Activated CD4-positive, alpha-beta T cell treated with anti-CD3 and anti-CD28 coated beads, Interleukin-2, amount 10 ng/mL, durations not matched to agents 7 days and 5 days (primary cell): Measurements from ENCODE around the gene TNS2. TPM values are rescaled to one million over a fixed set of nuclear protein-coding genes. Genes with fewer than 3 reads are reported as not detected.
A peak's percentile ranks its signal among the peaks of the same experiment; 100 is the strongest.

Experiments
- CTCF ChIA-PET: fragments of 350-600 bp; sonication (Branson Sonifier 250); formaldehyde crosslinking; loops from one replicate; lab custom pipeline; 2021; ENCODE audit warnings: antibody characterized with exemption; lab: Charles Lee
- POLR2A ChIA-PET: fragments of 350-600 bp; sonication (Branson Sonifier 250); formaldehyde crosslinking; loops from one replicate; lab custom pipeline; 2021; ENCODE audit warnings: antibody characterized with exemption; lab: Charles Lee
- DNase-seq: peaks from one replicate; pipeline ENCODE4 v3.0.0-alpha.2; 2020
- H3K27ac Mint-ChIP-seq: one replicate; pipeline ENCODE4 v1.8.0; 2021; ENCODE audit warnings: mild to moderate bottlenecking, moderate library complexity, mixed read lengths
- H3K27me3 Mint-ChIP-seq: one replicate; pipeline ENCODE4 v1.8.0; 2021; ENCODE audit warnings: mixed read lengths
- H3K36me3 Mint-ChIP-seq: one replicate; pipeline ENCODE4 v1.8.0; 2021; ENCODE audit warnings: low read depth, mixed read lengths
- H3K4me1 Mint-ChIP-seq: one replicate; pipeline ENCODE4 v1.8.0; 2021; ENCODE audit warnings: mixed read lengths
- H3K4me3 Mint-ChIP-seq: one replicate; pipeline ENCODE4 v1.8.0; 2021; ENCODE audit warnings: mild to moderate bottlenecking, moderate library complexity, mixed read lengths
- H3K9me3 Mint-ChIP-seq: one replicate; pipeline ENCODE4 v1.8.0; 2021; ENCODE audit warnings: mixed read lengths
- total RNA-seq, 2 experiments: library from RNA; stranded (reverse); gene quantifications; one replicate each; pipeline ENCODE4 v1.2.3, GENCODE V29; 2021

TNS2 gene
- total RNA-seq, 2 experiments from 2014 or later, result 0.92 to 1.8 TPM

GRCh38 chr12:53054112-53054878, 4.4 kb downstream of the TNS2 start:
- peak overlapping the region; percentile 91 for H3K27ac Mint-ChIP-seq
- H3K4me1 Mint-ChIP-seq, result peaks cover 16% of the 10 kb centered on the region
- peak; percentile 95 for DNase-seq
- ChIA-PET POLR2A (no interaction called here), CTCF (interaction anchor here (0.7 to 4.5 kb wide), 12 partner anchors 7 to 1878 kb away, joined by 3 to 33 read pairs (median 5); partner anchors contain the start of genes AAAS and SOAT2)
- no peaks in the 10 kb centered on the region for H3K36me3 Mint-ChIP-seq
- H3K9me3 Mint-ChIP-seq, result no peaks in the 10 kb centered on the region
- H3K4me3 Mint-ChIP-seq, result peak overlapping the region; percentile 88
- H3K27me3 Mint-ChIP-seq, result no peaks in the 10 kb centered on the region

GRCh38 chr12:53055471-53056266, 5.8 kb downstream of the TNS2 start:
- Mint-ChIP-seq H3K27me3 (no peaks in the 10 kb centered on the region), H3K9me3 (no peaks in the 10 kb centered on the region), H3K27ac (peak overlapping the region; percentile 58), H3K4me1 (peaks cover 14% of the 10 kb centered on the region), H3K36me3 (no peaks in the 10 kb centered on the region), H3K4me3 (no peak overlapping the region)
- ChIA-PET POLR2A (no interaction called here), CTCF (interaction anchor here (0.6 to 4.5 kb wide), 5 partner anchors 8 to 43 kb away, joined by 3 to 33 read pairs (median 13); no protein-coding TSS in a partner anchor)
- DNase-seq, result no peak

GRCh38 chr12:53056296-53056695, 6.4 kb downstream of the TNS2 start:
- H3K4me3 Mint-ChIP-seq, result no peak overlapping the region

GRCh38 chr12:53056901-53057300, 7.0 kb downstream of the TNS2 start:
- CTCF ChIA-PET, result interaction anchor here (1.1 to 4.5 kb wide), 4 partner anchors 9 to 22 kb away, joined by 3 to 33 read pairs (median 13); partner anchors contain the start of gene SPRYD3

More at GRCh38 chr12:53056296-53056695, 6.4 kb downstream of the TNS2 start:
- DNase-seq, result no peak
- H3K27me3 Mint-ChIP-seq, result no peaks in the 10 kb centered on the region
- CTCF ChIA-PET, result interaction anchor here (0.6 to 4.5 kb wide), 3 partner anchors 9 to 26 kb away, joined by 3 to 33 read pairs (median 20); no protein-coding TSS in a partner anchor
- no peaks in the 10 kb centered on the region for H3K9me3 Mint-ChIP-seq
- no peak overlapping the region for H3K27ac Mint-ChIP-seq
- POLR2A ChIA-PET, result interaction anchor here (1.2 kb wide), 1 partner anchor 10 kb away, joined by 14 read pairs; no protein-coding TSS in a partner anchor
- no peaks in the 10 kb centered on the region for H3K36me3 Mint-ChIP-seq
- H3K4me1 Mint-ChIP-seq, result peaks cover 14% of the 10 kb centered on the region

GRCh38 chr12:53057816-53058500, 8.1 kb downstream of the TNS2 start:
- ChIA-PET POLR2A (no interaction called here), CTCF (interaction anchor here (1.1 to 3.9 kb wide), 4 partner anchors 8 to 21 kb away, joined by 3 to 20 read pairs (median 4); partner anchors contain the start of gene SPRYD3)
- no peak for DNase-seq
- Mint-ChIP-seq H3K4me1 (peaks cover 14% of the 10 kb centered on the region), H3K4me3 (no peak overlapping the region), H3K36me3 (no peaks in the 10 kb centered on the region), H3K9me3 (no peaks in the 10 kb centered on the region), H3K27me3 (no peaks in the 10 kb centered on the region), H3K27ac (no peak overlapping the region)

More at GRCh38 chr12:53056901-53057300, 7.0 kb downstream of the TNS2 start:
- Mint-ChIP-seq H3K27ac (no peak overlapping the region), H3K9me3 (no peaks in the 10 kb centered on the region), H3K27me3 (no peaks in the 10 kb centered on the region), H3K4me1 (peaks cover 14% of the 10 kb centered on the region), H3K36me3 (no peaks in the 10 kb centered on the region), H3K4me3 (no peak overlapping the region)
- POLR2A ChIA-PET, result interaction anchor here (1.2 kb wide), 1 partner anchor 9 kb away, joined by 14 read pairs; no protein-coding TSS in a partner anchor
- no peak for DNase-seq

- no peaks in the 10 kb centered on the region for H3K36me3 Mint-ChIP-seq
- no peaks in the 10 kb centered on the region for H3K9me3 Mint-ChIP-seq
- no peak overlapping the region for H3K4me3 Mint-ChIP-seq
- no peak for DNase-seq
- H3K27ac Mint-ChIP-seq, result no peak overlapping the region
- POLR2A ChIA-PET, result no interaction called here
- H3K4me1 Mint-ChIP-seq, result peaks cover 10% of the 10 kb centered on the region
- CTCF ChIA-PET, result interaction anchor here (1.2 kb wide), 1 partner anchor 10 kb away, joined by 3 read pairs; no protein-coding TSS in a partner anchor
- no peaks in the 10 kb centered on the region for H3K27me3 Mint-ChIP-seq
Observed at GRCh38 chr12:53058674-53059433, 9.0 kb downstream of the TNS2 start.

GRCh38 chr12:53059434-53060063, 9.7 kb downstream of the TNS2 start:
- Mint-ChIP-seq H3K27me3 (no peaks in the 10 kb centered on the region), H3K9me3 (no peaks in the 10 kb centered on the region), H3K36me3 (peaks cover 2% of the 10 kb centered on the region), H3K4me1 (peaks cover 5% of the 10 kb centered on the region), H3K4me3 (no peak overlapping the region), H3K27ac (no peak overlapping the region)
- DNase-seq, result no peak
- ChIA-PET CTCF (interaction anchor here (0.6 to 1.0 kb wide), 2 partner anchors 9 to 121 kb away, joined by 3 read pairs; partner anchors contain the start of genes CSAD and ZNF740), POLR2A (no interaction called here)

- Mint-ChIP-seq H3K36me3 (peaks cover 6% of the 10 kb centered on the region), H3K9me3 (no peaks in the 10 kb centered on the region), H3K27me3 (no peaks in the 10 kb centered on the region), H3K27ac (no peak overlapping the region), H3K4me3 (no peak overlapping the region), H3K4me1 (peaks cover 2% of the 10 kb centered on the region)
- CTCF ChIA-PET, result interaction anchor here (0.6 to 1.4 kb wide), 4 partner anchors 9 to 121 kb away, joined by 3 read pairs; partner anchors contain the start of genes CSAD and ZNF740
- DNase-seq, result no peak
- POLR2A ChIA-PET, result interaction anchor here (1.2 kb wide), 1 partner anchor 19 kb away, joined by 6 read pairs; the partner anchor contains the start of gene SPRYD3
Observed at GRCh38 chr12:53060064-53060720, 10.3 kb downstream of the TNS2 start.

- Mint-ChIP-seq H3K4me3 (no peak overlapping the region), H3K27ac (no peak overlapping the region), H3K9me3 (no peaks in the 10 kb centered on the region), H3K27me3 (no peaks in the 10 kb centered on the region), H3K4me1 (peaks cover under 1% of the 10 kb centered on the region), H3K36me3 (peaks cover 8% of the 10 kb centered on the region)
- CTCF ChIA-PET, result interaction anchor here (0.6 to 6.5 kb wide), 6 partner anchors 8 to 391 kb away, joined by 3 to 99 read pairs (median 3); partner anchors contain the start of genes IGFBP6 and SOAT2
- POLR2A ChIA-PET, result interaction anchor here (1.2 kb wide), 1 partner anchor 18 kb away, joined by 6 read pairs; the partner anchor contains the start of gene SPRYD3
- no peak for DNase-seq
Observed at GRCh38 chr12:53060721-53061276, 10.9 kb downstream of the TNS2 start.

GRCh38 chr12:53061404-53062010, 11.6 kb downstream of the TNS2 start:
- POLR2A ChIA-PET, result interaction anchor here (0.6 kb wide), 1 partner anchor 457 kb away, joined by 3 read pairs; no protein-coding TSS in a partner anchor
- H3K27ac Mint-ChIP-seq, result peak overlapping the region; percentile 31
- H3K9me3 Mint-ChIP-seq, result no peaks in the 10 kb centered on the region
- peaks cover 14% of the 10 kb centered on the region for H3K36me3 Mint-ChIP-seq
- peaks cover 5% of the 10 kb centered on the region for H3K4me1 Mint-ChIP-seq
- no peak overlapping the region for H3K4me3 Mint-ChIP-seq
- DNase-seq, result no peak
- CTCF ChIA-PET, result interaction anchor here (0.6 to 6.5 kb wide), 5 partner anchors 8 to 390 kb away, joined by 3 to 99 read pairs (median 3); partner anchors contain the start of genes IGFBP6 and SOAT2
- H3K27me3 Mint-ChIP-seq, result no peaks in the 10 kb centered on the region
